Peyer's patch (tissue), 4 donors: ENCODE measurements around the gene CFAP20DC. TPM values are rescaled to one million over a fixed set of nuclear protein-coding genes. Genes with fewer than 3 reads are reported as not detected.

Experiments
- DNase-seq, 3 donors: peaks; one replicate each; pipeline ENCODE4 v3.0.0-alpha.2; 2017 to 2019
- H3K27ac ChIP-seq, 4 donors: fragments of 200-600 bp; sonication (generic); one replicate each; pipeline ENCODE4 v1.5.1; 2016 to 2019
- H3K27me3 ChIP-seq, 2 donors: fragments of 200-600 bp; sonication (generic); one replicate each; pipeline ENCODE4 v1.5.1; 2019
- H3K36me3 ChIP-seq, 3 donors: fragments of 200-600 bp; sonication (generic); one replicate each; pipeline ENCODE4 v1.5.1; 2016 to 2019
- H3K4me1 ChIP-seq, 4 donors: fragments of 200-600 bp; sonication (generic); one replicate each; pipeline ENCODE4 v1.5.1; 2016 to 2019
- H3K4me3 ChIP-seq, 4 donors: fragments of 200-600 bp; sonication (generic); 1 replicate in 3 of 4; 2 replicates in 1 of 4; pipeline ENCODE4 v1.5.1; 2016 to 2019; ENCODE audit warnings: mild to moderate bottlenecking in 1 of 4
- H3K9me3 ChIP-seq, 4 donors: fragments of 200-600 bp; sonication (generic); one replicate each; pipeline ENCODE4 v1.5.1; 2016 to 2019; ENCODE audit warnings: mild to moderate bottlenecking in 1 of 4
- CTCF ChIP-seq, 6 experiments: fragments of 450-650 bp in 4 of 6; fragments of 200-600 bp in 2 of 6; sonication (generic) in 1 of 6; IDR thresholded peaks; one replicate each; pipeline ENCODE4 v1.5.1; 2017 to 2019; ENCODE audit warnings: antibody characterized with exemption in 6 of 6, mild to moderate bottlenecking in 3 of 6, moderate library complexity in 1 of 6
- POLR2A ChIP-seq, 2 donors: fragments of 450-650 bp; IDR thresholded peaks; one replicate each; pipeline ENCODE4 v1.5.1; 2017; ENCODE audit warnings: antibody characterized with exemption in 2 of 2, mild to moderate bottlenecking in 2 of 2, moderate library complexity in 2 of 2
- total RNA-seq, 4 donors: library from RNA; depleted of rRNA; stranded (reverse); fragments of >200 nt; gene quantifications; one replicate each; pipeline ENCODE4 v1.1.0, GENCODE V29; 2016

Gene CFAP20DC
- total RNA-seq, 4 donors from 2014 or later: not detected

- no peaks in the 10 kb centered on the region for H3K4me1 ChIP-seq
- no peaks in the 10 kb centered on the region for H3K9me3 ChIP-seq
- no peaks in the 10 kb centered on the region for H3K36me3 ChIP-seq
- TF ChIP-seq POLR2A (IDR thresholded peaks at IDR 0.05): no peak
- TF ChIP-seq CTCF (IDR thresholded peaks at IDR 0.05): no peak
- no peak overlapping the region for H3K4me3 ChIP-seq
- DNase-seq: no peak
- no peaks in the 10 kb centered on the region for H3K27me3 ChIP-seq
- no peak overlapping the region for H3K27ac ChIP-seq
These were observed 87.7 kb downstream of the CFAP20DC start for GRCh38 chr3:58962040-58962651.

DNA sequence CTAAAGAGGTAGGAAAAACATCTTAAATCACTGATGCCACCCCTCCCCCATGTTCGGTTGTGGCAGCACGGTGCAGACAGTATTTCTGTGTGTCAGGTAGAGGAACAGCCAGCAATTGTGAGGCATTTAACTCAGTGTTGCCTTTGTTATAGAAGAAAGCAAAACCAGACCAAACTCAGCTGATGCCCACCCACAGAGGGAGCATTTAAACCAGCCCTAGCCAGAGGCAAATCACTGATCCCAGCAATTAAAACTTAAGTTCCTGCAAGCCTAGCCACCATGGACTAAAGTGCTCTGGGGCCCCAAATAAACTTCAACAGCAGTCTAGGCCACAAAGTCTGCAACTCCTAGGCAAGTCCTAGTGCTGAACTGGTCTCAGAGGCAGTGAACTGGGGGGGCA lies 94.5 kb downstream of the CFAP20DC start:
- no peak overlapping the region for H3K27ac ChIP-seq
- TF ChIP-seq CTCF (IDR thresholded peaks at IDR 0.05) (no peak), POLR2A (IDR thresholded peaks at IDR 0.05) (no peak)
- no peaks in the 10 kb centered on the region for H3K27me3 ChIP-seq
- no peak overlapping the region for H3K4me3 ChIP-seq
- H3K36me3 ChIP-seq: no peaks in the 10 kb centered on the region
- no peak for DNase-seq
- no peaks in the 10 kb centered on the region for H3K4me1 ChIP-seq
- H3K9me3 ChIP-seq: no peaks in the 10 kb centered on the region

DNA sequence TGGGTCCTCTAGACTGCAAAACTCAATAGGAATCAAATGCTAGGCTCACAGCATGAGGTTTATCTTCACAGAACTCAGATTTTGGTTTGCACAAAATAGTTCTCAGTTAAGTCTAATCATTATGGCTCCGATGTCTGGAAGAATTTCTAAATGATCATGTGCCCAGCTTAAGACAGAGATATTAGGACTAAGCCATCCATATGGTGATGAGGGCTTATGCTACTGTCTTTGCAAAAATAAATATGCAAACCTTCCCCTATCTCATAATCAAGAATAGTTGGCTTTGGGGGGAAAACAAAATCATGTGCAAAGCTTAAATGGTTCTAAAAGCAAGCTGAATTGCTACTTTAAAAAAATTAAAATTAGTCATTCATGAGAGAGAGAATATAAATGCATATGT lies 96.5 kb downstream of the CFAP20DC start:
- Histone ChIP-seq H3K4me3 (no peak overlapping the region), H3K27me3 (no peaks in the 10 kb centered on the region), H3K36me3 (no peaks in the 10 kb centered on the region), H3K27ac (no peak overlapping the region), H3K9me3 (no peaks in the 10 kb centered on the region), H3K4me1 (no peaks in the 10 kb centered on the region)
- DNase-seq: no peak
- TF ChIP-seq POLR2A (IDR thresholded peaks at IDR 0.05): no peak
- no peak for TF ChIP-seq CTCF (IDR thresholded peaks at IDR 0.05)

DNA sequence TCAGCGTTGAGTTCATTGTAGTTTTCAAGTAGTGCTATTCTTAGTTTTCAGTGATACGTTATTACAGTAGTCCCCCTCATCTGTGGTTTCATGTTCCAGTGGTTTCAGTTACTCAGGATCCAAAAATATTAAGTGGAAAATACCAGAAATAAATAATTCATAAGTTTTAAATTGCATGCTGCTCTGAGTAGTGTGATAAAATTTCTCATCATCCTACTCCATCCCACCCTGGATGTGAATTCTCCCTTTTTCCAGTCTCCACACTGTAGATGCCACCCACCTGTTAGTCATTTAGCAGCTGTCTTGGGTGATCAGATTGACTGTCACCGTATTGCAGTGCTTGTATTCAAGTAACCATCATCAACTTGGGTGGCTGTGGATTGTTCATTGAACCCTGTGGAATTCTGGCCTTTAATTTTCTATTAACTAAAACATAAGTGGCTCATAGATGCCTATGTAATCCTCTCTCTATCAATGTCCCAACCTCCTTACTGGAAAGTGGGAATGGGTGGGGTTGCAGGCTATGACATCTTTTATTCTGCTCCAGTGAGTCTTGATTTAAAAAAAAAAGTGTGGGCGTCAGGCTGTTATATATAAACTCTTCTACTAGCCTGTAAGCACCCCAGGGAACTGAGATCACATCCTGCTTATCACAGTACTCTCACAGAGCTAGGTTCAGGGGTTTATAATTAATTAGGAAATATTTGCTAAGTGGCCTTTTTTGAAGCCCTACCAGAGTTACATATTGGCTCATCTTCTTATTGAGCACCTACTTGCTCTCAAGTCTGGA lies 97.5 kb downstream of the CFAP20DC start:
- Histone ChIP-seq H3K9me3 (no peaks in the 10 kb centered on the region), H3K36me3 (no peaks in the 10 kb centered on the region), H3K27ac (no peak overlapping the region), H3K27me3 (no peaks in the 10 kb centered on the region), H3K4me3 (no peak overlapping the region), H3K4me1 (no peaks in the 10 kb centered on the region)
- no peak for DNase-seq
- TF ChIP-seq POLR2A (IDR thresholded peaks at IDR 0.05) (no peak), CTCF (IDR thresholded peaks at IDR 0.05) (no peak)

DNA sequence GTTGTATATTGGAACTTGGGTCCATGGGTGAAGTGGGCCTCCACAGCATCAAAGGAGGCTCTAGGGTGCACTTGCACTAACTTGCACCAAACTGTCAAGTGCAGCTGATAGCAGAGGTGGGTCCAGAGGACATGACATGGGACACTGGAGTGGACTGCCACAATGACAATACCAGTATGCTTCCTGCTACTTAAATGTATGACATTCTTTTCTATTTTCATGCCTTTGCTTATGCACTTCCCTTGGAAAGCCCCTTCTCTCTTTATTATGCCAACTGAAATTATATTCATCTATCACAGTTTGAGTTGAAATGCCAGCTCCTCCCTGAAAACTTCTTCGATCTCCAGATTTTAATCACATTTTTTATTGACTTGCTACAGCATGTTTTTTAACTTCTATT lies 101.8 kb downstream of the CFAP20DC start:
- Histone ChIP-seq H3K4me3 (no peak overlapping the region), H3K4me1 (no peaks in the 10 kb centered on the region), H3K27me3 (no peaks in the 10 kb centered on the region), H3K9me3 (no peaks in the 10 kb centered on the region), H3K27ac (no peak overlapping the region), H3K36me3 (no peaks in the 10 kb centered on the region)
- no peak for DNase-seq
- no peak for TF ChIP-seq CTCF (IDR thresholded peaks at IDR 0.05)
- TF ChIP-seq POLR2A (IDR thresholded peaks at IDR 0.05): no peak
